ENCODE results near the gene ATOSA. TPM values are rescaled to one million over a fixed set of nuclear protein-coding genes. Genes with fewer than 3 reads are reported as not detected.

The ATOSA gene
- total RNA-seq, 1 donor from 2014 or later: 37.8 TPM

DNA sequence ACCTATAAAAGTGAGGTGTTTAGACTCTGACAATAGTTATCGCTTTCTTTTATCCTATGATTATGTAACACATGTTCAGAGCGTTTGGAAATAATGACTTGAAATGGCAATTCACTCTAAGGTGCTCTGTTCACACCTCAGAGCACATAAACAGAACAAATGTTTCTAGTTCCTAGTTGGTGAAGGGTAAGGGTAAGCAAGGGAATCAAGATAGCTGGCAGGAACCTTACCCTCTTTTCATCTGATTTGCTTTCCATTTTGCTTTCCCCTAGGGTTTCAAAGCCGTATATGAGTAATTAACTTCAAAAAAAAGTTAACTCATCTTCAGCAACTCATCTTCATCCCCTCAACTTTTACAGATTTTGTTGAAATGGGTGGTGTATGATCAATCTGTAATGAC is 2.3 kb upstream of the ATOSA start:
- H3K27ac Mint-ChIP-seq (ENCODE audit: unreplicated experiment): no peak overlapping the region
- H3K27me3 Mint-ChIP-seq (ENCODE audit: unreplicated experiment): peaks cover 4% of the 10 kb centered on the region
- H3K4me1 Mint-ChIP-seq (ENCODE audit: low read depth, unreplicated experiment): peaks cover 11% of the 10 kb centered on the region
- TF ChIP-seq, protein P1, sequence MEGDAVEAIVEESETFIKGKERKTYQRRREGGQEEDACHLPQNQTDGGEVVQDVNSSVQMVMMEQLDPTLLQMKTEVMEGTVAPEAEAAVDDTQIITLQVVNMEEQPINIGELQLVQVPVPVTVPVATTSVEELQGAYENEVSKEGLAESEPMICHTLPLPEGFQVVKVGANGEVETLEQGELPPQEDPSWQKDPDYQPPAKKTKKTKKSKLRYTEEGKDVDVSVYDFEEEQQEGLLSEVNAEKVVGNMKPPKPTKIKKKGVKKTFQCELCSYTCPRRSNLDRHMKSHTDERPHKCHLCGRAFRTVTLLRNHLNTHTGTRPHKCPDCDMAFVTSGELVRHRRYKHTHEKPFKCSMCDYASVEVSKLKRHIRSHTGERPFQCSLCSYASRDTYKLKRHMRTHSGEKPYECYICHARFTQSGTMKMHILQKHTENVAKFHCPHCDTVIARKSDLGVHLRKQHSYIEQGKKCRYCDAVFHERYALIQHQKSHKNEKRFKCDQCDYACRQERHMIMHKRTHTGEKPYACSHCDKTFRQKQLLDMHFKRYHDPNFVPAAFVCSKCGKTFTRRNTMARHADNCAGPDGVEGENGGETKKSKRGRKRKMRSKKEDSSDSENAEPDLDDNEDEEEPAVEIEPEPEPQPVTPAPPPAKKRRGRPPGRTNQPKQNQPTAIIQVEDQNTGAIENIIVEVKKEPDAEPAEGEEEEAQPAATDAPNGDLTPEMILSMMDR (IDR thresholded peaks at IDR 0.05; ENCODE audit: partially characterized antibody, unreplicated experiment): no peak
- H3K4me3 Mint-ChIP-seq (ENCODE audit: unreplicated experiment): no peak overlapping the region
- H3K9me3 Mint-ChIP-seq (ENCODE audit: unreplicated experiment): peaks cover 4% of the 10 kb centered on the region
- no peaks in the 10 kb centered on the region for H3K36me3 Mint-ChIP-seq (ENCODE audit: unreplicated experiment)
- DNase-seq: no peak

DNA sequence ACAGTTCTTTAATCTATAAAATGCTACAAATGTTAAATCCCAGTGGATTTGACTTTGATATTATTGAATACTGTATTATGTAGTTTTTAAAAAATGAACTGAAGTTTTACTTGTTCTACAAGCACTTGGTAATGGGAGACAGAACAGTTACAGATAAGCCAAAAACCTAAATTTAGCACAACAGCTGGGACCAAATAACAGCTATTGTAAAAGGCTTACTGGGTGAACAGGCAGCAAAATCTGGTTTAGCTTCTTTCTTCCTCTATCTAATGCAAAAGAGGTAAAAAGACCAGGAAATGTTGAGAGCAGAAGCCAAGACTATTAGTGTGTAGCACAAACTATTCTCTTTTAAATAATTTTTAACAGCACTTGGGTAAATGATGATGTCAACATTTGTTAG is 1.6 kb upstream of the ATOSA start:
- H3K9me3 Mint-ChIP-seq (ENCODE audit: unreplicated experiment): peaks cover 4% of the 10 kb centered on the region
- H3K4me1 Mint-ChIP-seq (ENCODE audit: low read depth, unreplicated experiment): peaks cover 11% of the 10 kb centered on the region
- H3K36me3 Mint-ChIP-seq (ENCODE audit: unreplicated experiment): no peaks in the 10 kb centered on the region
- DNase-seq: no peak
- H3K27me3 Mint-ChIP-seq (ENCODE audit: unreplicated experiment): peaks cover 4% of the 10 kb centered on the region
- TF ChIP-seq, protein P1 (IDR thresholded peaks at IDR 0.05; ENCODE audit: partially characterized antibody, unreplicated experiment): no peak
- H3K27ac Mint-ChIP-seq (ENCODE audit: unreplicated experiment): no peak overlapping the region
- H3K4me3 Mint-ChIP-seq (ENCODE audit: unreplicated experiment): peak overlapping the region; percentile 77

DNA sequence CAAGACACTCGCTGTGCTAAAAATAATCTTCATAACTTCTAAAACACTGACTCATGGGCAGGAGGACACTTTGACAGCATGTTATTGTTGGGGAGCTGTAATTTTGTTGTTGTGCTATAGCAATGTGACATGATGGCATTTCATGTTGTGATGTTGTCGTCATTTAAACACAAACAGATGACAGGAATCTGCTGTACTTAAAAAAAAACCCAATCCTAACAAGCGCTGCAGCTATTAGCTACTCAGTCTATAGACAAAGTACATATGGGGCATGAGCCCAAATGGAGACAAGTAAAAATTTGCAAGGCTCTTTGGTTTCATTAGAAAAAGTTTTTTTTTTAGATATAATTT is 828 bp upstream of the ATOSA start:
- peaks cover 4% of the 10 kb centered on the region for H3K9me3 Mint-ChIP-seq (ENCODE audit: unreplicated experiment)
- H3K27me3 Mint-ChIP-seq (ENCODE audit: unreplicated experiment): peaks cover 4% of the 10 kb centered on the region
- H3K4me3 Mint-ChIP-seq (ENCODE audit: unreplicated experiment): peak overlapping the region; percentile 77
- no peak for DNase-seq
- peak overlapping the region; percentile 49 for H3K27ac Mint-ChIP-seq (ENCODE audit: unreplicated experiment)
- H3K36me3 Mint-ChIP-seq (ENCODE audit: unreplicated experiment): no peaks in the 10 kb centered on the region
- peaks cover 11% of the 10 kb centered on the region for H3K4me1 Mint-ChIP-seq (ENCODE audit: low read depth, unreplicated experiment)
- TF ChIP-seq, protein P1 (IDR thresholded peaks at IDR 0.05; ENCODE audit: partially characterized antibody, unreplicated experiment): no peak

DNA sequence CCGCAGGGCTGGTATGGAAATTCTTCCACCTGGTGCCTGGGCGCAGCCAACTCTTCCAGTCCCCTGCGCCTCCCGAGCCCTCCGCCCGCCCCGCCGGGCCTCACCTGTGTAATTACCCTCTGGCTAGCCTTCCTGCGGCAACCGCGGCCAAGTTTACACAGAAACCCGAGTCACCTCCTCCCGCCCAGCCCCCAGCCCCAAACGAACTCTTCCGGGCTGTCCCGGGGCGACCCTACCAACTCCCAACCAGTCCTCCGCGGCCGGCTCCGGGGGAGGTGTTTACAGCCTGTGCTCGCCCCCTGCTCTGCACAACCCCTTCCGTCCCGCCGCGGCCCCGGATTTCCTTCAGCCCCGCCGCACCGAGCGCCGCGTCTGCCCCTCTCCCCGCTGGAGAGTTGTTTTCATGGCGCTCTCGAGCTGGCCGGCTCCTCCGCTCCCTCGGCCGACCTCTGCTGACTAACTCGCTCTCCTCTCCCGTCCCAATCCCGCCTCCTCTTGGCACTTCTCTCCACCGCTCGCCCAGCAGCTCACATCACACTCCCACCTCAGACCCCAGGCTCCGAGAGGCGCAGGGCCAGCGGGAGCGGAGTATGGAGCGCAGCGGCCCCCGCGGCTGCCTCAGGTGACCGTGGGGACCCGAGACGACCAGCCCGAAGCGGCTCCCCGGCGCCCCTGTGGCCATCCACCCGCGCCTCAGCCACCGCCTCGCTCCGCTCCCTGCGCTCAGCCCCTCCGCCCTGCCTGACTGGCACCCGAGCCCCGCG is 538 bp downstream of the ATOSA start:
- DNase-seq: peak; percentile 67
- Mint-ChIP-seq H3K27me3 (ENCODE audit: unreplicated experiment) (peaks cover 4% of the 10 kb centered on the region), H3K4me1 (ENCODE audit: low read depth, unreplicated experiment) (peaks cover 11% of the 10 kb centered on the region), H3K27ac (ENCODE audit: unreplicated experiment) (peak overlapping the region; percentile 91), H3K4me3 (ENCODE audit: unreplicated experiment) (peak overlapping the region; percentile 95), H3K9me3 (ENCODE audit: unreplicated experiment) (peaks cover 4% of the 10 kb centered on the region), H3K36me3 (ENCODE audit: unreplicated experiment) (no peaks in the 10 kb centered on the region)
- TF ChIP-seq, protein P1 (IDR thresholded peaks at IDR 0.05; ENCODE audit: partially characterized antibody, unreplicated experiment): no peak
